Inflammatory macrophage (primary cell): ENCODE measurements around the gene MSMB.
"Not testable (repeated sequence)": the region's sequence is repeated elsewhere in the genome, so short reads cannot be mapped to it uniquely, and the experiment has no call there.

Experiments
- DNase-seq, 2 donors: peaks; one replicate each; pipeline ENCODE4 v3.0.0-alpha.2; 2020 to 2022
- total RNA-seq, 18 experiments: gene quantifications; one replicate each; lab custom pipeline; 2026; ENCODE audit warnings: mixed read lengths in 6 of 18, inconsistent platforms in 2 of 18; lab: John Stamatoyannopoulos, UW

Gene MSMB
- 0 to 1.0 (median 0) reads per million in 18 experiments for total RNA-seq

- DNase-seq: no peak
Measured at GRCh38 chr10:46046261-46046660, at the start of gene MSMB. Gene MSMB, minus strand, starts transcription at chr10:46046269. Its CDS starts 32 bp downstream, at chr10:46046237.

DNA sequence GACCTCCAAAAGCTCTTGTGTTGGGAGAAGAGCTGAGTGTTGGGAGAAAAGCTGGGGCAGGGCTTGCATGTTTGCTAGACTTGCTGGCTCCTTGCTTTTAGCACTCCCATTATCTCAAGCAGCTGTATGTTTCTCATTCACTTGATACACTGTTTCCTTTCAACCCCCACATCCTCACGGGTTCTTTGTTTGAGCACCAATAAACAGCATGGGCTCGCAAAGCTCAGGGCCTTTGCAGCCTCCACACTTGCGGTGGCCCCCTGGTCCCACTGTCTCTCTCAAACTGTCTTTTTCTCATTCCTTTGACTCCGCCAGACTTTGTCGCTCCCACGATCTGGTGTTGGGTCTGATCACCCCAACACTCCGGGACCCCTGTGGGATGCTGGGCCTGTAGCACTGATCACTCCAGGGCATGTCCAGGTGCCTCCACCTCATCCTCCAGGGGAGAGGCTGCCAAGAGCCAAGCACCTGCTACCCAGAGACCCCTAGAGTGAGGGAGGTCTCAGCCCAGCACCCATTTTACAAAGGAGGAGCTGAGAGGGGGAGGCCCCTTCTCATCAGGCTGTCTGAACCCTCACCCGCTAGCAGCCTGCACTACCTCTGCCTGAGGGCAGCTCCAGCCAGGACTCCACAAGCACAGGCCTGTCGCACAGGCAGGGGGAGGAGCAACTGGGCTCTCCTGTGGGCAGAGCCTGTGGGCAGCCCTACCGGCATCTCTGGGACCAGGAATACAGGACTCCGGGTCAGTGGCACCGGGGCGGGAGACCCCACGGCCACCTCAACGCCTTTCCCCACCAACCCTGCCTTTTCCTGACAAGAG lies 49.1 kb upstream of the MSMB start:
- DNase-seq: no peak

GRCh38 chr10:46094197-46094500 lies 48.1 kb upstream of the MSMB start:
- no peak for DNase-seq

DNA sequence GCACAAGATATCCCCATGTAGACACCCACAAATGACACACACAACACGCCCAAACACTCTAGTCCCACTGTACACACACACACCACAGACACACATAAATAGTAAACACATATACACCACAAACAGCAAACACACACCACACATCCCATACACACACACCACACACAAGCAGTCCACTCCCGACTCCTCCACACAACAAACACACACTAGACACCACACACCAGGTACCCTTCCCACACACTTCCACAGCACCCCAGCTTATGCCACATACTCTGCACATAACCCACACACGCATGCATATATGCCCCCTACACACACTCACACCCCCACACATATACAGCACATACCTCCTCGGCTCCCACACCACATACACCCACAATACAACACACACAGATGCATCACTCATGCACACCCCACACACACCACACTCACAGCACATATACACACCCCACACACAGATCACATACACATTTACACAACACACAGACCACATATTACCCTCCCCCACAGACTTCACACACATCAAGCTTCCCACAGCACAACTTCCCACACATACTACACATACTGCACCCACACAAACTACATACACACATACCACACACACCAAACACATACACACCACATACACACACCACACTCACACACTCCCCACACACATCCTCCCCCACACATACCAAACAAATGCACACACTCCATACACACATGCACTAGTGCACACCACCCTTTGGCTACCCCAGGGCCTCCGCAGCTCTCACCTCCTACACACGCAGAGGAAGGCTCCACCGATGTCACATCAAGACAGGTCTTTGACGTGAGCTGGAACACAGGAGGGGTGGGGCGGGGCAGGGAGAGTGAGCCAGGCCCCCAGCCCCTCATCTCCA lies 47.5 kb upstream of the MSMB start:
- DNase-seq: not testable (repeated sequence)

DNA sequence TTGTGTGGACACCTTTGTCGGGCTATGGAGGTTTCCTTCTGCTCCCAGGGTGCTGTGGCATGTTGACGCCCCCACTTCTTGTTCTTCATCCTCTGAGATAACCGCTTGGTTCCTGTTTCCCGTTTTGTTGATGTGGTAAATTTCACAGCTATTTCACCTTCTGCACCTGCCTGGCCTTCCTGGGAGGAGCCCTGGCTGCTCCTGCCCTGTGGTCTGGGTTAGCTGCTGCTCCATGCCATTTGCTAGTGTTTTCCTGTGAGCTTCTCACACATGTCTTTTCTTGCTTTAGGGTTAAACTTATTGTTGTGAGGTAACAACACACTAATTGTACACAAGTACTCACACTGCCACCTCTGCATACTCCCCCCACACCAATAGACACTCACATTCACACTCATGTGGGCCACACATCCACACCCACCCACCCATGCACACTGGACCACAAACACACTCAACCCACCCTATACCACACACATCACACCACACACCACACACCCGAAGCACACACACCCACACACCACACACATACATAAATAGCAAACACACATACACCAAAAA lies 46.5 kb upstream of the MSMB start:
- DNase-seq: peak; percentile 14 to 52

DNA sequence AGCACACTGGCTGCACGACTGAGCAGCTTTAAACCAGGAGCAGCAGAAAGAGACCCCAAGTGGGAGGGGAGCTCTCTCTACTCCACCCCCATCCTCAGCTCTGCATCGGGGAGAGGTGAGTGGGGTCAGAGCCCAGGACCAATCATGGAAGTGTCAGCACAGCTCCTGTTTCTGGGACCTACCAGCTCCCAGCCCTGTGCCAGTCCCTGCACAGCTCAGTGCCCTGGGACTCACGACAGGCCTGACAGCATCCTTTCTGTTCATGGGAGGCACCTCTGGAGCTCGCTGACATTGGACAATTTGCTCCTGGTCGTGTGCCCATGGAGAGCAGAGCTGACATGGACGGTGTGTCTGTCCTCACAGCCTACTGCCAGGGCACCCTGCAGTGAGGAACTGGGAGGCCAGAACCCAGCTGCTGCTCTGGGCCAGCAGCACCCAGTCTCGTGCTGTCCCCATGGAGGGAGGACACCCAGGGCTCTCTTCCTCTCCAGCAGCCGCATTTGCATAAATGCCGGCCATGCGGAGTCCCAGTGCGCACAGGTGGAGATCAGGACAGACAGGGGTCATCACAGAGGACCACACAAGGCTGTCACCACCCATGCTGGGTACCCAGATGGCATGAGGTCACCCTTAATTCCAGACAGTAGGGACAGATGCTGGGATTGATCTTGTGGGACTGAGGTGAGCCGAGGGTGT lies 45.9 kb upstream of the MSMB start:
- DNase-seq: peak; percentile 18 to 35

GRCh38 chr10:46091080-46091827 lies 45.2 kb upstream of the MSMB start:
- no peak for DNase-seq

DNA sequence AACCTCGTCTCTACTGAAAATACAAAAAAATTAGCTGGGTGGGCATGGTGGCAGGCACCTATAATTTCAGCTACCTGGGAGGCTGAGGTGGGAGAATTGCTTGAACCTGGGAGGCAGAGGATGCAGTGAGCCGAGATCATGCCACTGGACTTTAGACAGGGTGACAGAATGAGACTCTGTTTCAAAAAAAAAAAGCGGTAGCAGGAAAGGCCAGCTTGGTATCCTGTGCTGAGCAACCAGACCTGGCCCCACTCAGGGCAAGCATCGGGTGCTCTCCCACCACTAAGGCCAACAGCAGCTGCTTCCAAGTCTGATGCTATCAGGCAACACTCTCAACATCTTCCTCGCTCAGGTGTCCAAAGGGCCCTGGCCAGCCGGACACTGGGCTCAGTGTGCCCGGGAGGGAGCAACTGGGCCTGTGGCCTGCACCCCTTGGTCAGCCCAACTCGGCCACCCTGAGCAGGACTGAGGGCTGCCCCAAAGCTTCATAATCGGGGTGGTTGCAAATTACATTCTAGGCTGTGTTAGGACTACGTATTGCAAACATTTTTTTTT lies 44.3 kb upstream of the MSMB start:
- no peak for DNase-seq

DNA sequence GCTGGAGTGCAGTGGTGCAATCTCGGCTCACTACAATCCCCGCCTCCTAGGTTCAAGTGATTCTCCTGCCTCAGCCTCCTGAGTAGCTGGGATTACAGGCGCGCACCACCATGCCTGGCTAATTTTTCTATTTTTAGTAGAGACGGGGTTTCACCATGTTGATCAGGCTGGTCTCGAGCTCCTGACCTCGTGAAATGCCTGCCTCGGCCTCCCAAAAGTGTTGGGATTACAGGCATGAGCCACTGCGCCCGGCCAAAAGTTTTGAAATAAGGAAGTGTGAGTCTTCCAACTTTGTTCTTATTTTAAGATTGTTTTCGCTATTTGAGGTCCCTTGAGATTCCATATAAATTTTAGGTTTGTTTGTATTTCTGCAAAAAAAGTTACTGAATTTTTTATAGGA lies 41.3 kb upstream of the MSMB start:
- DNase-seq: not testable (repeated sequence)

DNA sequence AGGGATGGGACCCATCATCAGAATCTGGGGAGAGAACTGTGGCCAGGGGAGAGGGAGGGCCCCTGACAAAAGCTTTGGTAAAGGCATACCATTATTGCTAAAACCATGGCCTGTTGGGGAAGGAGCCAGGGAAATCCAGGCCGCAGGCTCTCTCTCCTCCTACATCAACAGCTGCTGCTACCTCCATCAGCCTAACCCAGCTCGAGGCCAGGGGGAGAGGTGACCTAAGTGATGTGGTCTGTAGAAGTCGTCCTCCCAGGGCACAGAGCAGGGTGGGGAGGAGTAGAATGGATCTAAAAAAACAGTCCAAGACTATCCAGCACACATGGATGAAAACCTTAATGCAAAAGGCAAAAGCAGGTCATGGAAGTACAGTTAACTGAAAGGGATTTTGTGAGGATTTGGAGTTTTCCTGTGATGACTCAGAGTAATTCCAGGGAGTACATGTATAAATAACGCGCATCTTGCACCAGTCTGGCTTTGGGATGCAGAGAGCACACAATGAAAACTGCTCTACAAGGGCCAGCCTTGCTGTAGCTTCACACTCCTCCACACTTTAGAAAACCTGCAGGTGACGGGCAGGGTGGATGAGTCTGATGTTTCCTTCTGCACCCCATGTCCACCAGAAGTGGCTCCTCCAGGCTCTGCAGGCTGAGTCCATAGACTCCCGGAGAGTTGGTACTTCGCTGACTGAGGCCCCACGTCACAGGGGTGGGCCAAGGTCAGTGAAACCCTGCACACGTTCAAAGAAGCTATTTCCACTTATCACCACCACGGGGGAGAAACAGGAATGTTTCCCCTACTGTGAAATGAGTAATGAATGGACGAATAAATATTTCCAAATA lies 38.5 kb upstream of the MSMB start:
- no peak for DNase-seq

GRCh38 chr10:46080886-46081285 lies 34.8 kb upstream of the MSMB start:
- DNase-seq: peak; percentile 75 to 84

DNA sequence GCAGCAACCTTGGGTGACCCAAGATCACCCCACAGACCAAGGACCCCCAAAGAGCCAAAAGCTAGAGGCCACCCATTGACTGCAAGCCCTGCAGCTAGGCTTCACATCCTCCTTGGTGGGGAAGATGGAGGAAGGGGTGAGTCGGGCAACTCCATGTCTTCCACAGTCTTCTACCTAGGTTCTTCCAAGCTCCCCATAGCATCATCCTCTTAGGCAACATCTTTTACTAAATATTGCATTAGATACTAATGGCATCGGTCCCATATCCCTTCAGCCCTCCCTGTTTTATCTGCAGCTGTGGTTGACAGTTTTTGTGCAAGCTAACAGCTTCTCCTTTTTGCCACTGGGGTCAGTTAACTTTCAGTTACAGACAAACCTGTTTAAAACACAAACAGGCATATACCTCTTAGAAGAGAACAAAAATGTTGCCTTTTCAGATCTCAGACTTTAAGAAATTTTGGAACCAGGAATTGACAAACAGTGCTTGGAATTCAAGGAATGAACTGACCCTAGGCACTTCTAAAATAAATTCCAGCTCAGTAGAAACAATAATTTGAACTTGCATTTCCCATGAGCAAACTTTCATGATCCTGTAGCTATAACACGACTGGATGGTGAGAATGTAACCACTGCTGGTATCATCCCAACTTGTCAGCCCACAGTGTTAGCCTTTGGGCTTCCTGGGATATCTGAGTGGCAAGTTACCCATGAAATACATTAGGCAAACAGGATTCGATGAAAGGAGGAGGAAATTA lies 33.9 kb upstream of the MSMB start:
- peak; percentile 77 to 91 for DNase-seq

DNA sequence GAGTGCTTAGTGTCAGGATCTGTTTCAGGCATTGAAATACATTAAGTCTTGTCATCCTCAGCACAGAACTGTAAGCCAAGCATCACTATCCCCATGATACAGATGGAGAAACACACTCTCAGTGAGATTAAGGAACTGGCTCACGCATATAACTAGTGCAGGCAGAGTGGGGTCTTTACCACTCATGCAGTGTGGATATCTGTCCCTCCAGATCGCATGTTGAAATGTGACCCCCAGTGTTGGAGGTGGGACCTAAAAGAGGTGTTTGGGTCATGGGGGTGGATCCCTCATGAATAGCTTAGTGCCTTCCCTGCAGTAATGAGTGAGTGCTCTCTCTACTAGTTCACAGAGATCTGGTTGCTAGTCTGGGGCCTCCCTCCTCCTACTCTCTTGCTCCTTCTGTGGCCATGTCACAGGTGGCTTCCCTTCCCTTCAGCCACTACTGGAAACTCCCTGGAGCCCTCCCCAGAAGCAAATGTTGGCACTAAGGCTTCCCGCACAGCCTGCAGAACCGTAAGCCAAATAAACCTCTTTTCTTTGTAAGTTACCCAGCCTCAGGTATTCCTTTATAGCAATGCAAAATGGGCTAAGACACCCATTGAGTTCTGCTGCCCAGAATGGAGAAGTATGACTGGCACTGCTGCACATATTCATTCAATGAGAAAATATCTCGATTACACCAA lies 31.8 kb upstream of the MSMB start:
- peak; percentile 62 to 67 for DNase-seq

DNA sequence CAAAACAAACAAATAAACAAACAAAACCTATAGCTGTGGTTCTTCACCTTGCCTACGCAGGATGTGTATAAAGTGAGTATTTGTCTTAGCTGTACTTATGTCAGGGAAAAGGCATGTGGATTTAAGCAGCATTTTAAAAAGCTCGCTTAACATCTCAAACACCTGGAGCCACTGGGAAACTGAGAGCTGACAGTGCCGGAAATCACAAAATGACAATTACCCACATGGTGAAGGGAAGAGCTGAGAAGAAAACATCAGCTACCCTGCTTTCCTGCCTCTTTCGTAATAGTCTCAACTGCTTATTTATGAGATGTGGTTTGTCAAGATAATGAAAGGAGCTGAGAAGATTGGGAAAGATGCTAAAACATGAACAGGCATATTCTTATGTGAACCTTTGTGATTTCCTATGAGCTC lies 31.1 kb upstream of the MSMB start:
- DNase-seq: peak; percentile 36 to 78

DNA sequence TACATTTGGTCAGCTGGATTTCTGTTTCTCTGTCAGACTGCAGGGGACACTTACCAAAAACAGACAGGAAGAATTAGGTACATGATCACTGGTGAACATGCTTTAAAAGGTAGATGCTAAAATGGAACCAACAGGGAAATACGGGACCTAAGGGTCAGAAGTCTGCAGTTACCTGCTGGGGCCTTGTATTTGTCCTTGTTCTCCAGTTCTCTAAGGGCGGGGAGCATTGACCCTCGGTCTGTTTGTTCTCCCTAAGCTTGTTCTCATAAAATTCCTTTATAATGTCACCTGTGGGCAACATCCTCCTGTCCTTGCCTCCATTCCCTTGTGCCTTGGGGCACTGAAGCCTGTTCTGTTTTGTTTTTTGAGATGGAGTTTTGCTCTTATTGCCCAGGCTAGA lies 29.8 kb upstream of the MSMB start:
- no peak for DNase-seq

DNA sequence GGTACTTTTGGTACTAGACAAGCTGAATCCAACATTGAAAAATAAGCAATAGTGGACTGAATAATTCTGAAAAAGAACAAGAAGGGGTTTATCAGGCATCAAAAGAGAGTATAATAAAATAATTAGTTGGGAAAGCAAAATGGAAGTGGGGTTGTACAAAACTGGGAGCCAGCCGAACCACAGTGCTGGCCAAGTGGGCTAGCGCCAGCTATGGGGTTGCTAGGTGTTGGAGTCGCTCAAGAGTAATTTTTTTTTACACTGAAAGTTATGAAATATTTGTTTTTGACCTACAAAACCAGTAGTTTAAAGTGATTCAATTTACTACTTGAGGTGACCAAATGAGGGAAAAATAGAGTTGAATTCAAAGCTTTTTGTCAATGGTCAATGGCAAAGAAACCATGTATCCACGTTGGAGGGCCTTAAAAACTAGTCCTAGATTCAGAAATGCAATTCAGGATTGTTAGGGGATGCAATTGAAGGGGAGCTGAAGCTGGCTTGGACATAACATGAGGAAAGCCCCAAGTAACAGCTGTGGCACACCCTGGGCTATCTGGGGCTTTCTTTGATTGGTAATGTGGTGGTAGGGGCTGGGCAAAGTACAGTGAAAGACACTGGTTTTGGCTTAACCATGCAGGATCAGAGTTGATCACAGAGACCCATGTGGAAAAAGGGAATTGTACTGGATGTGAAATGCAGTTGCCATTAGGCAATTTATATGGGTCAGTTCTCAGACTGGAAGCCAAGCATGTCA lies 28.3 kb upstream of the MSMB start:
- no peak for DNase-seq

DNA sequence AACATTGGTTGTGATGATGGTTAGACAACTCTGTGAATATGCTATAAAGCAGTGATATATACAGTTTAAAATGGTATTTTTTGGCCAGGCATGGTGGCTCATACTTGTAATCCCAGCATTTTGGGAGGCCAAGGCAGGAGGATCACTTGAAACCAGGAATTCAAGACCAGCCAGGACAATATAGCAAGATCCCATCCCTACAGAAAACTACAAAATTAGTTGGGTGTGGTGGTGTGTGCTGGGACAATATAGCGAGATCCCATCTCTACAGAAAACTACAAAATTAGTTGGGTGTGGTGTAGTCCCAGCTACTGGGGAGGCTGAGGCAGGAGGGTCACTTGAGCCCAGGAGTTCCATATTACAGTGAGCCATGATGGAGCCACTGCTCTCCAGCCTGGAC lies 27.5 kb upstream of the MSMB start:
- no peak for DNase-seq

DNA sequence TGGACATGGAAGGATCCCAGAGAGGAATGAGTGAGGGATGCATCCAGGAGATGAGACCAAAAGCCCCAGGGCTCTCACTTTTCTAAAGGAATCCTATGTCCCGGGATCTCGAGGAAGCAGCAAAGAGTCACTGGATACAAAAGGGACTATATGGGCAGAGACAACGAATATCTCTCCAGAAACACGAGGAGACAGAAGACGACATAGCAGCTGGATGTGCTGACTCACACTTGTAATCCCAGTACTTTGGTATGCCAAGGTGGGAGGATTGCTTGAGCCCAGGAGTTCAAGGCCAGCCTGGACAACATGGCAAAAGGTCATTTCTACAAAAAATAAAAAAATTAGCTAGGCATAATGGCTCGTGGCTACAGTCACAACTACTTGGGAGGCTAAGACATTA lies 24.7 kb upstream of the MSMB start:
- DNase-seq: no peak
